Measurements from ENCODE around the gene CCDC8. TPM values are rescaled to one million over a fixed set of nuclear protein-coding genes. Genes with fewer than 3 reads are reported as not detected.

CCDC8 gene
- total and polyA plus RNA-seq, 9 donors: 20.1 to 82.6 (median 59.5) TPM

DNA sequence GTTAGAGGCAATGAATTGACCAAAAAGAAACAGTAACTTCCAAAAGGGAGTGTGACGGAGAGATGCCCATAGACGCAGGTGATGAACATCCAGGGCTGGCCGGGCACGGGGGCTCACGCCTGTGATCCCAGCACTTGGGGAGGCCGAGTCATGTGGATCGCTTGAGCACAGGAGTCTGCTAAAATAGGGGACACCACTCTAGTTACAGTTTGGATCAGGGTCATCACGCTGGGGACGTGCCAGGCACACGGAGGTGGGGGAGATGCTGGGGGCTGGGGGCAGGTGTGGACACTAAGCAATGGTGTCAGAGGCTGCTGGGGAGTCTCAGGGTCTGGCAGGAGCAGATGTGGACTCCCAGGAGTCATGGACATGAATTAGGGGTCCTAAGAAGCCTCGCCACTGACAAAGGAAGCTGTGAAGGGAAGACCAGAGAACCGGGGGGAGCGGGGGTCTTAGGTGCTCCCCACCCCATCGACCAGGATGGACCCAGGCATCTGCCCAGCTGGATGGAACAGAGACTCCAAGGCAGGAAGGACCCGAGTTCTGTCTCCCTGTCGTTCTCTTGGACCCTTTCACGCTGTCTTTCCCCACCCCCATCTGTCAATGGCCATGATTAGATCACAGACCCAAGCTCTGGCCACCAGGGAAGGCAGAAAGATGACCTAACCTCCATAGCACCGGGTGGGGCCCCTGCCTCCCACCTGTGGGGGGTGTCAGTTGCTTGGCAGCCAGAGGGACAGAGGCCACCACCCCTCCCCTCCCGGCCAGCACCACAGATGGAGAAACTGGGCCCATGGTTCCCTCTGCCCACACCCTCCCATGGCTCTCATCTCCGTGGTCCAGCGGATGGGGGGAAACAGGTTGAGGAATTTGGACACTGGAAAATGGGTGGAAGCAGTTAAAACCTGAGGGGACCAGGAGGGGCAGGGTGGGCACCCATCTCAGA is 19.6 kb downstream of the CCDC8 start:
- H3K36me3 ChIP-seq: no peaks in the 10 kb centered on the region
- 75 to 79% (median 79%) methylated on average over 21 of the region's 21 CpGs for WGBS, 3 donors

DNA sequence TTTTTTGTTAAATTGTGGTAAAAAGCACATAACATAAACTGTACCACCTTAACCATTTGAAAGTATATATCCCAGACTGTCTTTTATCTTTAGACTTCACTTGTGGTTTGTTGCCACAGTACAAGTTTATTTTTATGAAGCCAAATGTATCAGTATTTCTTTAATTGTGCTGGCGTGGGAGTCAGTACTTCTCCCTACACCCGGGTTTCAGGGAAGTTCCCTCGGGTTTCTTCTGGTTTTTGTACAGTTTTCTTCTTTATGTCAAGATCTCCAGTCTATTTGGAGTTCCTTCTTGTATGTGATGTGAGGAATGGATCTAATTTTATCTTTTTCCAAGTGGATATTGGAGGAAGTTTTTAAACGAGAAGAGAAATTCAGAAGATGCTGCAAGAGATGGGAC is 20.5 kb downstream of the CCDC8 start:
- Histone ChIP-seq H3K9me3 (no peaks in the 10 kb centered on the region), H3K36me3 (no peaks in the 10 kb centered on the region), H3K4me3 (no peak overlapping the region), H3K4me1 (ENCODE audit: insufficient read depth) (peaks cover 2% of the 10 kb centered on the region), H3K27ac (peak overlapping the region in 1 of 2 donors; percentile 42), H3K27me3 (no peaks in the 10 kb centered on the region)
- 8 to 20% (median 10%) methylated on average over 4 of the region's 4 CpGs for WGBS, 3 donors
- DNase-seq: no peak
- intact Hi-C loops (cut with DNase I): loop anchor here in 3 of 4 donors (5.0 to 10.0 kb wide), 3 partner anchors 108 to 116 kb away; no protein-coding TSS in a partner anchor
- TF ChIP-seq, protein P1, sequence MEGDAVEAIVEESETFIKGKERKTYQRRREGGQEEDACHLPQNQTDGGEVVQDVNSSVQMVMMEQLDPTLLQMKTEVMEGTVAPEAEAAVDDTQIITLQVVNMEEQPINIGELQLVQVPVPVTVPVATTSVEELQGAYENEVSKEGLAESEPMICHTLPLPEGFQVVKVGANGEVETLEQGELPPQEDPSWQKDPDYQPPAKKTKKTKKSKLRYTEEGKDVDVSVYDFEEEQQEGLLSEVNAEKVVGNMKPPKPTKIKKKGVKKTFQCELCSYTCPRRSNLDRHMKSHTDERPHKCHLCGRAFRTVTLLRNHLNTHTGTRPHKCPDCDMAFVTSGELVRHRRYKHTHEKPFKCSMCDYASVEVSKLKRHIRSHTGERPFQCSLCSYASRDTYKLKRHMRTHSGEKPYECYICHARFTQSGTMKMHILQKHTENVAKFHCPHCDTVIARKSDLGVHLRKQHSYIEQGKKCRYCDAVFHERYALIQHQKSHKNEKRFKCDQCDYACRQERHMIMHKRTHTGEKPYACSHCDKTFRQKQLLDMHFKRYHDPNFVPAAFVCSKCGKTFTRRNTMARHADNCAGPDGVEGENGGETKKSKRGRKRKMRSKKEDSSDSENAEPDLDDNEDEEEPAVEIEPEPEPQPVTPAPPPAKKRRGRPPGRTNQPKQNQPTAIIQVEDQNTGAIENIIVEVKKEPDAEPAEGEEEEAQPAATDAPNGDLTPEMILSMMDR (IDR thresholded peaks at IDR 0.05): no peak
- no peak for TF ChIP-seq POLR2A (IDR thresholded peaks at IDR 0.05)
- TF ChIP-seq EP300 (IDR thresholded peaks at IDR 0.05): no peak

More for the DNA sequence above, 19.6 kb downstream of the CCDC8 start:
- intact Hi-C loops (cut with DNase I): loop anchor here in 3 of 4 donors (5.0 to 10.0 kb wide), 3 partner anchors 109 to 116 kb away; no protein-coding TSS in a partner anchor
- Histone ChIP-seq H3K27ac (peak overlapping the region in 1 of 2 donors; percentile 36), H3K27me3 (no peaks in the 10 kb centered on the region), H3K4me3 (no peak overlapping the region), H3K9me3 (no peaks in the 10 kb centered on the region), H3K4me1 (ENCODE audit: insufficient read depth) (peaks cover 2% of the 10 kb centered on the region)
- TF ChIP-seq, protein P1 (IDR thresholded peaks at IDR 0.05): no peak
- TF ChIP-seq EP300 (IDR thresholded peaks at IDR 0.05) (no peak), POLR2A (IDR thresholded peaks at IDR 0.05) (no peak)
- peak in 4 of 5 donors; percentile 22 to 45 (median 31) for DNase-seq

DNA sequence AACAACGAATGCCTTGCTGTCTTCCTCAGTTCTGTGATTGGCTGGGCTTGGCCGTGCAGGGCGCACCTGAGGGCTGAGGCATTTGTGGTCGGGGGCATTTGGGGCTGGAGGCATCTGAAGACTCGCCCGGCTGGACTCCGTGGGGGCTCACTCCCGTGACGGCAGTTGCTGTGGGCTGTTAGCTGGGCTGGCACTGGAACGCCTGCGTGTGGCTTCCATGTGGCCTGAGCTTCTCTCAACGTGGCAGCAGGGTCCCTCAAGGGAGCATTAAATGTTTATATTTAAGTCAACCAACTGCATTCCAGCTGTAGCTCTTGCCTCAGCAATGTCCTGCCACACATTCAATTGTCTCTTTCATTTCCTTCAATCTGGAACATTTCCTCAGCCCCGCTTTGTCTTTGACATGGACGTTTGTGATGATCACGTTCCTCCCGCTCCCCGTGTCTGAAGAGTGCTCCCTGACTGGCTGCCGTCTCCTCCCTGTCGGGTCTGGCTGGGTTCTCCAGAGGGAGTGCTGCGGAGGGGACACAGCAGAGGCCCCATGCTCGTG is 21.0 kb downstream of the CCDC8 start:
- 30 to 41% (median 31%) methylated on average over 21 of the region's 21 CpGs for WGBS, 3 donors
- TF ChIP-seq POLR2A (IDR thresholded peaks at IDR 0.05) (no peak), EP300 (IDR thresholded peaks at IDR 0.05) (no peak)
- TF ChIP-seq, protein P1 (IDR thresholded peaks at IDR 0.05): no peak
- peak in 3 of 5 donors; percentile 21 to 44 (median 21) for DNase-seq
- Histone ChIP-seq H3K4me3 (no peak overlapping the region), H3K27ac (peak overlapping the region in 1 of 2 donors; percentile 42), H3K9me3 (no peaks in the 10 kb centered on the region), H3K27me3 (no peaks in the 10 kb centered on the region), H3K4me1 (ENCODE audit: insufficient read depth) (peaks cover 2% of the 10 kb centered on the region), H3K36me3 (no peaks in the 10 kb centered on the region)
- intact Hi-C loops (cut with DNase I): loop anchor here in 3 of 4 donors (5.0 to 10.0 kb wide), 3 partner anchors 108 to 115 kb away; no protein-coding TSS in a partner anchor
